WI38 (cell line): ENCODE measurements around the gene NAA40.

Source experiments
- H3K4me3 ChIP-seq: 2 replicates; pipeline ENCODE4 v1.5.1; 2011; ENCODE audit warnings: low read depth, mild to moderate bottlenecking, control low read depth, low read length
- CTCF ChIP-seq: IDR thresholded peaks from 2 replicates; pipeline ENCODE4 v1.5.1; 2012; ENCODE audit warnings: low read depth, mild to moderate bottlenecking, control low read depth, low read length

NAA40 gene

GRCh38 chr11:63993993-63994392 is 55.2 kb downstream of the NAA40 start:
- no peak overlapping the region for H3K4me3 ChIP-seq
- no peak for TF ChIP-seq CTCF

GRCh38 chr11:63996512-63996911 is 57.7 kb downstream of the NAA40 start:
- no peak overlapping the region for H3K4me3 ChIP-seq
- no peak for TF ChIP-seq CTCF

- TF ChIP-seq CTCF, result no peak
- no peak overlapping the region for H3K4me3 ChIP-seq
These were observed 58.4 kb downstream of the NAA40 start for GRCh38 chr11:63997104-63997700.

GRCh38 chr11:63997801-63998337 is 59.1 kb downstream of the NAA40 start:
- TF ChIP-seq CTCF, result no peak
- H3K4me3 ChIP-seq, result no peak overlapping the region

GRCh38 chr11:63998558-63999348 is 60.0 kb downstream of the NAA40 start:
- H3K4me3 ChIP-seq, result no peak overlapping the region
- no peak for TF ChIP-seq CTCF

GRCh38 chr11:63999349-64000025 is 60.7 kb downstream of the NAA40 start:
- H3K4me3 ChIP-seq, result no peak overlapping the region
- TF ChIP-seq CTCF, result no peak
